ENCODE data around the gene MCM5. TPM values are rescaled to one million over a fixed set of nuclear protein-coding genes. Genes with fewer than 3 reads are reported as not detected.

Gene MCM5
- total RNA-seq, 1 experiment from 2014 or later, result 149 TPM

- H3K27me3 ChIP-seq (replicated peaks), result no peaks in the 10 kb centered on the region
- peaks cover 23% of the 10 kb centered on the region for H3K4me1 ChIP-seq (replicated peaks)
- no peak for DNase-seq (ENCODE audit: low read depth in 1 of 2, low spot score in 2 of 2)
- H3K9me3 ChIP-seq (replicated peaks), result no peaks in the 10 kb centered on the region
- H3K27ac ChIP-seq, result no peak overlapping the region
- peaks cover 4% of the 10 kb centered on the region; the same call in 1 of the 2 replicates for H3K36me3 ChIP-seq
- no peak overlapping the region for H3K4me3 ChIP-seq
Observed at GRCh38 chr22:35449829-35450689, 50.1 kb downstream of the MCM5 start.

- H3K4me1 ChIP-seq (replicated peaks), result peaks cover 19% of the 10 kb centered on the region
- DNase-seq (ENCODE audit: low read depth in 1 of 2, low spot score in 2 of 2), result no peak
- H3K4me3 ChIP-seq, result no peak overlapping the region
Observed at GRCh38 chr22:35450824-35451569, 51.1 kb downstream of the MCM5 start.

DNA sequence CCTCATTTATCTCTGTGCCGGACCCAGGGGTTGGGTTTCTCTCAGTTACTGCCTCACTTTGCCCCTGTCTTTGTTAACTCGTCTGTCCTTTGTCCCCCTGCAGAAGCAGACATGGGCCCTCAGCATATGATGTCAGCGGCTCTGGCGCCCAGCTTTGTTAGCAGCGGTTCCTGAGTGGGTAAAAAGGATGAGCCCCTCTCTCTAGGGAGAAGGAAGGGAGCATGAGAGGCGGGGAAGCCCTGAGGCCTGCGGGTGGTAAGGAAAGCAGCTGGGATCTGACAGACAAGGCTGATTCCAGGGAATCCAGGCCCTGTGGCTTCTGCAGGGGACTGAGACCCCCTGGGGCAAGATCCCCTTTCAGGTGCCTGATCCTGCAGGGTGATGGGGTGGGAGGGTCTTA lies 51.7 kb downstream of the MCM5 start:
- Histone ChIP-seq H3K27me3 (replicated peaks) (no peaks in the 10 kb centered on the region), H3K36me3 (peaks cover 4% of the 10 kb centered on the region; the same call in 1 of the 2 replicates), H3K4me3 (no peak overlapping the region), H3K4me1 (replicated peaks) (peaks cover 13% of the 10 kb centered on the region), H3K27ac (no peak overlapping the region), H3K9me3 (replicated peaks) (no peaks in the 10 kb centered on the region)
- no peak for DNase-seq (ENCODE audit: low read depth in 1 of 2, low spot score in 2 of 2)

More at GRCh38 chr22:35450824-35451569, 51.1 kb downstream of the MCM5 start:
- H3K36me3 ChIP-seq, result peaks cover 4% of the 10 kb centered on the region; the same call in 1 of the 2 replicates
- no peaks in the 10 kb centered on the region for H3K9me3 ChIP-seq (replicated peaks)
- H3K27ac ChIP-seq, result no peak overlapping the region
- H3K27me3 ChIP-seq (replicated peaks), result no peaks in the 10 kb centered on the region

GRCh38 chr22:35452351-35452781 lies 52.4 kb downstream of the MCM5 start:
- H3K4me3 ChIP-seq, result no peak overlapping the region
- H3K4me1 ChIP-seq (replicated peaks), result peaks cover 8% of the 10 kb centered on the region
- no peaks in the 10 kb centered on the region for H3K27me3 ChIP-seq (replicated peaks)
- H3K36me3 ChIP-seq, result peaks cover 4% of the 10 kb centered on the region; the same call in 1 of the 2 replicates
- no peak overlapping the region for H3K27ac ChIP-seq
- no peaks in the 10 kb centered on the region for H3K9me3 ChIP-seq (replicated peaks)
- no peak for DNase-seq (ENCODE audit: low read depth in 1 of 2, low spot score in 2 of 2)

- H3K27ac ChIP-seq, result no peak overlapping the region
- H3K4me3 ChIP-seq, result no peak overlapping the region
- no peaks in the 10 kb centered on the region for H3K9me3 ChIP-seq (replicated peaks)
- DNase-seq (ENCODE audit: low read depth in 1 of 2, low spot score in 2 of 2), result no peak
- no peaks in the 10 kb centered on the region for H3K27me3 ChIP-seq (replicated peaks)
- H3K4me1 ChIP-seq (replicated peaks), result peaks cover under 1% of the 10 kb centered on the region
- H3K36me3 ChIP-seq, result peaks cover 4% of the 10 kb centered on the region; the same call in 1 of the 2 replicates
Observed at GRCh38 chr22:35452810-35453743, 53.1 kb downstream of the MCM5 start.

DNA sequence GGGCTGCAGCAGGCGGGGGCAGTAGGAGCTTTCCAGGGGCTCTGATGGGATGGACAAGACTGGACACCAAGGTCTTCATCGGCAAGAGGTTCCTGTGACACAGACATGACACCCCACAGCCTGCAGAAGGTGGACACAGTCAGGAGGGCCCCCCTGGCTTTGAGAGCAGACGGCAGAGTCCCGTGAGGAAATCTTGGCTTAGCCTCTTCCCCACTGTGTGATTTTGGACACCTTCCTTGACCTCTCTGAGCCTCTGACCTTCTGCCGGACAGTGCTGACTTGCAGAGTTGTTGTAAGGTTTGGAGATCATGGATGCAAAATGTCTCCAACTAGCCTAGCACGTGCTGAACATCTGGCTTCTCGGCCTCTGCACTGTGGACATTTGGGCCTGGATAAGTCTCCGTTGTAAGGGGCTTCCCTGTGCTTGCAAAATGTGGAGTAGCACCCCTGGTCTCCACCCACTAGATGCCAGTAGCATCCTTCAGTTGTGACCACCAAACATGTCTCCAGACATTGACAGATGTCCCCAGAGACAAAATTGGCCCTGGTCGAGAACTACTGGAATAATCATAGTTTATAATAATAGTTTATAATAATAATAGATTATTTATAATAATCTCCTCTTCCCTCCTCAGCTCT lies 54.6 kb downstream of the MCM5 start:
- Histone ChIP-seq H3K9me3 (replicated peaks) (no peaks in the 10 kb centered on the region), H3K4me1 (replicated peaks) (no peaks in the 10 kb centered on the region), H3K27ac (no peak overlapping the region), H3K36me3 (no peaks in the 10 kb centered on the region), H3K27me3 (replicated peaks) (no peaks in the 10 kb centered on the region), H3K4me3 (no peak overlapping the region)
- no peak for DNase-seq (ENCODE audit: low read depth in 1 of 2, low spot score in 2 of 2)

- H3K27me3 ChIP-seq (replicated peaks), result no peaks in the 10 kb centered on the region
- H3K9me3 ChIP-seq (replicated peaks), result no peaks in the 10 kb centered on the region
- H3K4me3 ChIP-seq, result no peak overlapping the region
- H3K27ac ChIP-seq, result no peak overlapping the region
- no peaks in the 10 kb centered on the region for H3K4me1 ChIP-seq (replicated peaks)
- DNase-seq (ENCODE audit: low read depth in 1 of 2, low spot score in 2 of 2), result no peak
- H3K36me3 ChIP-seq, result no peaks in the 10 kb centered on the region
Observed at GRCh38 chr22:35455529-35455928, 55.6 kb downstream of the MCM5 start.

DNA sequence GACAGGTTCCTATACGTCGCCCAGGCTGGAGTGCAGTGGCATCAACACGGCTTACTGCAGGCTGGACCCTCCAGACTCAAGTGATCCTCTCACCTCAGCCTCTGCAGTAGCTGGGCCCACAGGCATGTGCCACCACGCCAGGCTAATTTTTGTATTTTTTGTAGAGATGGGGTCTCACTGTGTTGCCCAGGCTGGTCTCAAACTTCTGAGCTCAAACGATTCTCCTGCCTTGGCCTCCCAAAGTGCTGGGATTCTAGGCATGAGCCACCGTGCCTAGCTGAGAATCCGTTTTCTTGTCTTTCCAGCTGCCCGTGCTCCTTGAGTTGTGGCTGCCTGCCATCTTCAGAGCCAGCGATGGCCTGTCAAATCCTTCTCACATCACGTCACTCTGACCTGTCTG lies 56.8 kb downstream of the MCM5 start:
- Histone ChIP-seq H3K27ac (no peak overlapping the region), H3K36me3 (no peaks in the 10 kb centered on the region), H3K9me3 (replicated peaks) (no peaks in the 10 kb centered on the region), H3K4me3 (no peak overlapping the region), H3K27me3 (replicated peaks) (no peaks in the 10 kb centered on the region), H3K4me1 (replicated peaks) (no peaks in the 10 kb centered on the region)
- no peak for DNase-seq (ENCODE audit: low read depth in 1 of 2, low spot score in 2 of 2)

DNA sequence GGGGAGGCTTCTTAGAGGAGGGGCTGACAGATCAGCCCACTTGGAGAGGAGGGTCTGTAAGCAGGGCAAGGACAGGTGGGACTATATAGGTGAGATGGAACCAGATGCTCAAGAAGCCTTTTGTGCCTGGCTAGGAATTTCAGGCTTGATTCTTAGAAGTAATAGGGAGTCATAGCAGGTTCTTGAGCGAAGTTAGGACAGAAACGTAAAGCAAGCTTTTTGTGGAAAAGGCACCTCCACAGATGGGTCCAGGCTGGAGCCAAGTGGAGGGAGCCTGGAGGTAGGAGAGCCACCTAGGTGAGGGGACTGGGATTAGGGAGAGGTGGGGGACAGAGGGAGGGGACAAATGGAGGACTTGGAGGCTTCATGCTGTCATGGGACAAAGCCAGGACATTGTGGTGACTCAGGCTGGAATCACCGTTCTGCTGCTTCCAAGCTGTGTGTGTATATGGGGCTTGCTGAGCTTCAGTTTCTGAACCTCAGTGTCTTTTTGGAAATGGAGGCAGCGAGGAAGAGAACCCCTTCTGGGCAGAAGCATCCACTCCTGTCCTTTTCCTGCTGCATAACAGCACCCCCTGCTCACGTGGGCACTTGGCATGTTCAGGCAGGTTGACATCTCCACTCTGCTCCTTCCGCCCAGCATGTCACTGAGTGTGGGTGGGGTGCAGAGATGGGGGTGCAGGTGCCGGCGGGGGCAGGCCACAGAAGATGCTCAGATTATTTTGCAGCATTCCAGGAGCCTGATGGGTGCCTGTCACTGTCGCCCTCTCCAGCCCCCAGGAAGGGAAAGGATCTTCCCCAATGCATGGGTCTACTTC lies 58.0 kb downstream of the MCM5 start:
- H3K27ac ChIP-seq, result no peak overlapping the region
- no peaks in the 10 kb centered on the region for H3K36me3 ChIP-seq
- H3K27me3 ChIP-seq (replicated peaks), result no peaks in the 10 kb centered on the region
- no peak overlapping the region for H3K4me3 ChIP-seq
- no peaks in the 10 kb centered on the region for H3K4me1 ChIP-seq (replicated peaks)
- H3K9me3 ChIP-seq (replicated peaks), result no peaks in the 10 kb centered on the region
- DNase-seq (ENCODE audit: low read depth in 1 of 2, low spot score in 2 of 2), result no peak

- H3K27ac ChIP-seq, result no peak overlapping the region
- no peaks in the 10 kb centered on the region for H3K27me3 ChIP-seq (replicated peaks)
- H3K4me3 ChIP-seq, result no peak overlapping the region
- H3K9me3 ChIP-seq (replicated peaks), result no peaks in the 10 kb centered on the region
- H3K36me3 ChIP-seq, result no peaks in the 10 kb centered on the region
- no peaks in the 10 kb centered on the region for H3K4me1 ChIP-seq (replicated peaks)
- no peak for DNase-seq (ENCODE audit: low read depth in 1 of 2, low spot score in 2 of 2)
Observed at GRCh38 chr22:35458547-35459422, 58.8 kb downstream of the MCM5 start.

DNA sequence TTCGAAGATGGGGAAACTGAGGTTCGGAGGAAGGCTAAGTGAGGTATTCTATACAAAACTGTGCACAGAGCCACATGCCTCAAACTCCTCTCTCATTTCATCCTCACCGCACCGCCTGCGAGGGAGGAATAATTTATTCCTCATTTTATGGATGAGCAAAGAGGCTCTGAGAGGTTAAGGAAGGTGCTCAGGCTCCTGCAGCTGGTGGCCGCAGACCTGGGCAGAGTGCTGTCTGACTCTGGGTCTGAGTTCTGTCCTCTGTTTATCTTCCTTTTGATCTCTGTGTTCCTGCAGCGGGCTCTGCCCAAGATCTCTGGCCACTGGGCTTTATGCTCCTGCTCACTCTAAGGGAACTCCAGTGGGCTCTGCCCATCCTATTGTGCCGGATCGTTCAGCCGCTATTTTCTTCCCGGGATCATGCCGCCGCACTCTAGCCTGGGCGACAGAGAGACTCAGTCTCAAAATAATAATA lies 59.5 kb downstream of the MCM5 start:
- Histone ChIP-seq H3K27ac (no peak overlapping the region), H3K4me3 (no peak overlapping the region), H3K27me3 (replicated peaks) (no peaks in the 10 kb centered on the region), H3K9me3 (replicated peaks) (no peaks in the 10 kb centered on the region), H3K36me3 (no peaks in the 10 kb centered on the region), H3K4me1 (replicated peaks) (no peaks in the 10 kb centered on the region)
- DNase-seq (ENCODE audit: low read depth in 1 of 2, low spot score in 2 of 2), result no peak

Data from SJSA1 (cell line).